ENCODE results near the gene CACNA2D1. TPM values are rescaled to one million over a fixed set of nuclear protein-coding genes. Genes with fewer than 3 reads are reported as not detected.

The CACNA2D1 gene
- total and polyA plus RNA-seq, 9 of the 15 experiments (the other 6 are each of a cell fraction or from before 2014, with no cell fraction given): 0.49 TPM; not detected in 8

- Histone ChIP-seq H3K79me2 (ENCODE audit: control insufficient read depth, insufficient read depth, low read length) (no peaks in the 10 kb centered on the region), H3K36me3 (ENCODE audit: control insufficient read depth, insufficient read depth, low read length) (no peaks in the 10 kb centered on the region), H3K9ac (ENCODE audit: insufficient read depth in 1 of 2, low read depth in 2 of 2, low read length in 2 of 2) (no peak overlapping the region), H3K4me1 (replicated peaks in 1 of 2; ENCODE audit: control insufficient read depth in 2 of 2, insufficient read depth in 2 of 2, low read length in 2 of 2) (no peaks in the 10 kb centered on the region), H3K27me3 (ENCODE audit: control insufficient read depth in 2 of 2, insufficient read depth in 2 of 2, low read length in 2 of 2) (no peaks in the 10 kb centered on the region), H3K9me3 (replicated peaks; ENCODE audit: control insufficient read depth, insufficient read depth, low read depth, low read length) (no peaks in the 10 kb centered on the region), H2AFZ (ENCODE audit: low read depth, low read length) (no peak overlapping the region), H3K4me2 (ENCODE audit: insufficient read depth, low read length) (no peak overlapping the region), H4K20me1 (replicated peaks; ENCODE audit: control insufficient read depth, insufficient read depth, low read length) (no peaks in the 10 kb centered on the region), H3K27ac (ENCODE audit: extremely low read depth, low read depth, low read length) (no peak overlapping the region), H3K4me3 (no peak overlapping the region), H3K9me1 (ENCODE audit: control insufficient read depth, insufficient read depth, low read length) (no peaks in the 10 kb centered on the region)
- intact Hi-C loops (cut with micrococcal nuclease): no loop called here
- ChIA-PET CTCF (ENCODE audit: low intra/inter-chr PET ratio) (no interaction called here), POLR2A (no interaction called here)
- WGBS (ENCODE audit: insufficient coverage, low coverage, missing lambda C conversion rate): 3% methylated on average over 9 of the region's 9 CpGs
- TF ChIP-seq ZNF785 (CRISPR knock-in tag; IDR thresholded peaks at IDR 0.05) (no peak), ZBTB33 (CRISPR knock-in tag; IDR thresholded peaks at IDR 0.05) (no peak), ZBTB40 (IDR thresholded peaks at IDR 0.05) (no peak), ZBTB40 (CRISPR knock-in tag; IDR thresholded peaks at IDR 0.05) (no peak), ZNF175 (CRISPR knock-in tag; IDR thresholded peaks at IDR 0.05; ENCODE audit: low read depth) (no peak), MEF2D (tag; conservative IDR thresholded peaks at IDR 0.05; ENCODE audit: low read depth) (no peak), SMC3 (conservative IDR thresholded peaks at IDR 0.05; ENCODE audit: insufficient read depth, low read depth, low read length) (no peak), ZNF77 (CRISPR knock-in tag; IDR thresholded peaks at IDR 0.05) (no peak), CEBPB (tag; IDR thresholded peaks at IDR 0.05) (no peak)
- ATAC-seq: no peak
- in situ Hi-C loops (cut with MboI): no loop called here
- BruUV-seq (replicated peaks): no TSS peak
- no peak for DNase-seq (ENCODE audit: extremely low read depth in 1 of 4, low spot score in 3 of 4)
- no peak for FAIRE-seq
Measured at GRCh38 chr7:82430500-82431465, 12.8 kb downstream of the CACNA2D1 start.

All from K562 (cell line).